ENCODE measurements around the gene GALNT16.

DNA sequence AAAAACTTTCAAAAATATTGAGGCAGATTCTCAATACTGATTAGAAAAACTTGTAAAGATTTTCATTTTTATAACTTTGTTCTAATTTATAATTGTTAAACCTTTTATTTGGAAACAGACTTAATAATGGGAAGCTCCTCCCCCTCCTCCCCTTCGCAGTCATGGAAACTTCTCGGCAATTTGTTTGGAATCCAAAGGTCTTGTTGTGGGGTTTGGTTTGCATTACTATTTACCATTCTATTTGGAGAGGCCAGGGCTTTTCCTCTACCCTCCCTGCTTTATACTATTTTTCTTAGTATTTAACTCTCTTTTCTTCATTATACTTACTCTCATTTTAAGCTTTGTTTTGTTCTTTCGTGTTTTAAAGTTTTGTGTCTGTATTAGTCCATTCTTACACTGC is 144.5 kb downstream of the GALNT16 start:
- no peak for TF ChIP-seq SP1 (IDR thresholded peaks at IDR 0.05; ENCODE audit: low read depth, low read length)
- no peak for TF ChIP-seq CTCF (IDR thresholded peaks at IDR 0.05; ENCODE audit: control extremely low read depth in 1 of 3, insufficient read depth in 1 of 3, low read depth in 1 of 3, low read length in 3 of 3)
- TF ChIP-seq RFX5 (IDR thresholded peaks at IDR 0.05; ENCODE audit: borderline replicate concordance, low read depth, low read length): no peak
- no peak for TF ChIP-seq JUN (IDR thresholded peaks at IDR 0.05; ENCODE audit: low read depth, low read length)
- TF ChIP-seq GABPA (IDR thresholded peaks at IDR 0.05; ENCODE audit: borderline replicate concordance, insufficient read depth, low read length): no peak
- no peak for TF ChIP-seq JUND (IDR thresholded peaks at IDR 0.05; ENCODE audit: low read length)
- no peak for TF ChIP-seq TAF1 (IDR thresholded peaks at IDR 0.05; ENCODE audit: low read depth, low read length)
- no peak for TF ChIP-seq USF2 (IDR thresholded peaks at IDR 0.05; ENCODE audit: low read length)
- no peak for TF ChIP-seq CEBPB (IDR thresholded peaks at IDR 0.05; ENCODE audit: low read depth, low read length)
- TF ChIP-seq BRCA1 (IDR thresholded peaks at IDR 0.05; ENCODE audit: low read depth, low read length): no peak
- TF ChIP-seq CREB1 (IDR thresholded peaks at IDR 0.05): no peak
- TF ChIP-seq RAD21 (IDR thresholded peaks at IDR 0.05 in 1 of 2, conservative IDR thresholded peaks at IDR 0.05 in 1 of 2; ENCODE audit: low read depth in 2 of 2, low read length in 2 of 2): no peak
- TF ChIP-seq GTF2F1 (IDR thresholded peaks at IDR 0.05; ENCODE audit: borderline replicate concordance, low read depth, low read length): no peak
- no peak for TF ChIP-seq ZNF274 (IDR thresholded peaks at IDR 0.05; ENCODE audit: borderline replicate concordance, extremely low read depth, low read length)

All from H1 (cell line).